K562 (cell line): ENCODE data around the gene DUSP16. TPM values are rescaled to one million over a fixed set of nuclear protein-coding genes. Genes with fewer than 3 reads are reported as not detected.

Experiments used
- ATAC-seq: fragments of 200-7000 bp; cut with Tn5 transposase; 3 replicates; pipeline ENCODE4 v1.9.1; 2020; ENCODE audit warnings: moderate library complexity
- BruUV-seq: library from RNA; stranded (reverse); fragments of 400-500 nt; replicated peaks from 2 replicates; lab custom pipeline; 2021; lab: Mats Ljungman, UMichigan
- CTCF ChIA-PET: fragments of 300-600 bp; formaldehyde crosslinking; extraction: SDS; loops from one replicate; lab custom pipeline; 2021; ENCODE audit warnings: low intra/inter-chr PET ratio; lab: Yijun Ruan, JAX
- POLR2A ChIA-PET: fragments of 300-600, 350-650 bp; sonication (Branson Sonifier 250); formaldehyde crosslinking; extraction: SDS; loops from one replicate; lab custom pipeline; 2021; ENCODE audit warnings: antibody characterized with exemption, inconsistent platforms; lab: Yijun Ruan, JAX
- DNase-seq, 4 experiments: peaks; one replicate each; pipeline versions ENCODE4 v3.0.0 to v3.0.0-alpha.2; 2011 to 2018; ENCODE audit warnings: low spot score in 3 of 4, mixed read lengths in 3 of 4; ENCODE audit errors: extremely low read depth in 1 of 4
- FAIRE-seq: peaks from 2 replicates; lab custom pipeline; 2011; peaks lifted over from hg19 to GRCh38; lab: Jason Lieb, UNC
- H2AFZ ChIP-seq: 2 replicates; pipeline ENCODE4 v1.6.0; 2011; ENCODE audit warnings: low read depth, low read length, control low read depth, inconsistent platforms
- H3K27ac ChIP-seq: fragments of 200-600 bp; 3 replicates; pipeline ENCODE4 v1.8.0; 2011; ENCODE audit warnings: low read depth, mild to moderate bottlenecking, control low read depth, inconsistent platforms, low read length, moderate library complexity, mixed read lengths; ENCODE audit errors: extremely low read depth
- H3K27me3 ChIP-seq, 2 experiments: fragments of 300-600 bp in 1 of 2; 2 replicates in 1 of 2; 3 replicates in 1 of 2; pipeline versions ENCODE4 v1.6.0 to v1.8.0; 2011; ENCODE audit warnings: inconsistent platforms in 2 of 2, low read length in 2 of 2, mild to moderate bottlenecking in 1 of 2, mixed read lengths in 1 of 2, moderate library complexity in 1 of 2; ENCODE audit not compliant: control insufficient read depth in 2 of 2, insufficient read depth in 2 of 2
- H3K36me3 ChIP-seq: fragments of 300-600 bp; 3 replicates; pipeline ENCODE4 v1.8.0; 2011; ENCODE audit warnings: mild to moderate bottlenecking, low read length, inconsistent platforms; ENCODE audit not compliant: control insufficient read depth, insufficient read depth
- H3K4me1 ChIP-seq, 2 experiments: fragments of 200-600 bp in 1 of 2; replicated peaks in 1 of 2; 2 replicates in 1 of 2; 3 replicates in 1 of 2; pipeline versions ENCODE4 v1.5.1 to v1.8.0; 2011; ENCODE audit warnings: inconsistent platforms in 2 of 2, low read length in 2 of 2, mild to moderate bottlenecking in 1 of 2, mixed read lengths in 1 of 2, moderate library complexity in 1 of 2; ENCODE audit not compliant: control insufficient read depth in 2 of 2, insufficient read depth in 2 of 2
- H3K4me2 ChIP-seq: 2 replicates; pipeline ENCODE4 v1.6.1; 2011; ENCODE audit warnings: low read length, control low read depth, inconsistent platforms, mixed read lengths; ENCODE audit not compliant: insufficient read depth
- H3K4me3 ChIP-seq: fragments of 200-600 bp; sonication (generic), shearing (Covaris generic); 2 replicates; pipeline ENCODE4 v1.5.1; 2016; ENCODE audit warnings: control low read depth, inconsistent platforms
- H3K79me2 ChIP-seq: fragments of 200-600 bp; 3 replicates; pipeline ENCODE4 v1.8.0; 2011; ENCODE audit warnings: low read length, inconsistent platforms; ENCODE audit not compliant: control insufficient read depth, insufficient read depth
- H3K9ac ChIP-seq, 2 experiments: 2 replicates each; pipeline versions ENCODE4 v1.6.0 to v1.6.1; 2011; ENCODE audit warnings: low read depth in 2 of 2, low read length in 2 of 2, control low read depth in 1 of 2, inconsistent platforms in 1 of 2, mild to moderate bottlenecking in 1 of 2, mixed read lengths in 1 of 2; ENCODE audit not compliant: insufficient read depth in 1 of 2
- H3K9me1 ChIP-seq: one replicate; pipeline ENCODE4 v1.6.0; 2011; ENCODE audit warnings: inconsistent platforms, mild to moderate bottlenecking, low read length, moderate library complexity; ENCODE audit not compliant: control insufficient read depth, insufficient read depth
- H3K9me3 ChIP-seq: replicated peaks from 2 replicates; pipeline ENCODE4 v1.5.1; 2011; ENCODE audit warnings: low read depth, low read length, inconsistent platforms; ENCODE audit not compliant: control insufficient read depth, insufficient read depth
- H4K20me1 ChIP-seq: replicated peaks from 2 replicates; pipeline ENCODE4 v1.6.1; 2011; ENCODE audit warnings: low read length, inconsistent platforms, mixed read lengths; ENCODE audit not compliant: control insufficient read depth, insufficient read depth
- BMI1 ChIP-seq: fragments of 150-350 bp; IDR thresholded peaks from 2 replicates; pipeline ENCODE4 v1.6.1; 2014; ENCODE audit warnings: low read length
- DEAF1 ChIP-seq: fragments of 450-650 bp; formaldehyde crosslinking; IDR thresholded peaks from 2 replicates; pipeline ENCODE4 v1.4.0; 2020; ENCODE audit warnings: mild to moderate bottlenecking, moderate library complexity
- ETV1 ChIP-seq: fragments of 450-650 bp; conservative IDR thresholded peaks from 2 replicates; pipeline ENCODE4 v1.6.1; 2016; ENCODE audit warnings: missing genetic modification characterization, control low read depth, low read depth, missing compliant biosample characterization
- FOS ChIP-seq: IDR thresholded peaks from 3 replicates; pipeline ENCODE4 v1.6.1; 2011; ENCODE audit not compliant: insufficient read length; ENCODE audit errors: extremely low read depth
- NR3C1 ChIP-seq: sonication (generic); formaldehyde crosslinking; IDR thresholded peaks from 2 replicates; pipeline ENCODE4 v1.8.1; 2022; ENCODE audit warnings: missing genetic modification reagents
- TCFL5 ChIP-seq: fragments of 250-450 bp; sonication (Bioruptor Pico); conservative IDR thresholded peaks from 2 replicates; pipeline ENCODE4 v1.6.1; 2021; ENCODE audit warnings: mild to moderate bottlenecking, moderate library complexity, matching md5 sums
- WHSC1 ChIP-seq: IDR thresholded peaks from one replicate; pipeline ENCODE4 v1.6.1; 2012; ENCODE audit warnings: low read length, control low read depth, inconsistent platforms
- WGBS: fragments of 100-300 bp; shearing (Covaris generic); methylation state at CpG from one replicate; pipeline ENCODE4 v1.1.6; 2016; ENCODE audit warnings: low coverage, mixed read lengths; ENCODE audit not compliant: insufficient coverage; ENCODE audit errors: missing lambda C conversion rate; 5-methylcytosine and 5-hydroxymethylcytosine counted together
- in situ Hi-C: fragments of 300-500 bp; cut with MboI; formaldehyde crosslinking; loops from 4 replicates; pipeline ENCODE4 v1.15.0; 2018; ENCODE audit warnings: inconsistent platforms, mixed read lengths
- intact Hi-C: fragments of 100-400 bp; cut with micrococcal nuclease; formaldehyde crosslinking; loops from 2 replicates; pipeline ENCODE4 v1.14.2; 2022
- polyA plus RNA-seq, 8 experiments: library from polyadenylated mRNA; depleted of rRNA in 4 of 8; stranded (reverse) in 5 of 8; unstranded in 3 of 8; fragments of >200 nt; fragmentation: Nextera tagmentation in 2 of 8; fragmentation: Illumina TruSeq in 1 of 8; extraction: Ambion mirVana in 2 of 8; extraction: Trizol in 1 of 8; gene quantifications; 2 replicates each; pipeline versions ENCODE4 v1.2.1 to v1.2.3, GENCODE V29; 2011 to 2014; ENCODE audit warnings: inconsistent platforms in 1 of 8, missing spikeins in 1 of 8
- total RNA-seq, 7 experiments: library from RNA; depleted of rRNA in 6 of 7; stranded (reverse); fragments of >200 nt in 6 of 7; fragmentation: Illumina TruSeq in 2 of 7; extraction: Trizol in 2 of 7; gene quantifications; 2 replicates each; pipeline versions ENCODE4 v1.2.1 to v1.2.3, GENCODE V29; 2011 to 2021; ENCODE audit warnings: low replicate concordance in 1 of 7
- TF ChIP-seq, protein P1 (sequence below): fragments of 450-650 bp; formaldehyde crosslinking; IDR thresholded peaks from 2 replicates; pipeline ENCODE4 v1.4.0; 2020; ENCODE audit warnings: mild to moderate bottlenecking, moderate library complexity

Gene DUSP16
- total and polyA plus RNA-seq, 9 of the 15 experiments (the other 6 are each of a cell fraction or from before 2014, with no cell fraction given), result 0.70 to 12.3 (median 5.7) TPM

GRCh38 chr12:12609692-12610091 is 47.0 kb upstream of the DUSP16 start:
- no peak for DNase-seq
- no TSS peak for BruUV-seq
- ChIA-PET POLR2A (no interaction called here), CTCF (no interaction called here)
- H3K27me3 ChIP-seq, result no peaks in the 10 kb centered on the region
- H3K27ac ChIP-seq, result no peak overlapping the region
- no peaks in the 10 kb centered on the region for H3K36me3 ChIP-seq
- H2AFZ ChIP-seq, result no peak overlapping the region
- in situ Hi-C loops (no loop called here), intact Hi-C loops (loop anchor here (5.0 kb wide), 2 partner anchors 47 to 93 kb away; partner anchors contain the start of gene DUSP16)
- no peak for ATAC-seq
- no peak overlapping the region for H3K9ac ChIP-seq
- no peak overlapping the region for H3K4me2 ChIP-seq
- H3K4me3 ChIP-seq, result no peak overlapping the region
- H4K20me1 ChIP-seq, result no peaks in the 10 kb centered on the region
- WGBS, result 80% methylated on average over 1 of the region's 3 CpGs
- H3K79me2 ChIP-seq, result no peaks in the 10 kb centered on the region
- no peak for FAIRE-seq
- no peaks in the 10 kb centered on the region for H3K9me3 ChIP-seq
- H3K9me1 ChIP-seq, result no peaks in the 10 kb centered on the region
- peaks cover 0 to 11% of the 10 kb centered on the region in 2 experiments; a peak in 3 of 5 replicates for H3K4me1 ChIP-seq
- no peak for TF ChIP-seq NR3C1 (CRISPR knock-in tag)
- TF ChIP-seq BMI1, result no peak
- TF ChIP-seq, protein P1, sequence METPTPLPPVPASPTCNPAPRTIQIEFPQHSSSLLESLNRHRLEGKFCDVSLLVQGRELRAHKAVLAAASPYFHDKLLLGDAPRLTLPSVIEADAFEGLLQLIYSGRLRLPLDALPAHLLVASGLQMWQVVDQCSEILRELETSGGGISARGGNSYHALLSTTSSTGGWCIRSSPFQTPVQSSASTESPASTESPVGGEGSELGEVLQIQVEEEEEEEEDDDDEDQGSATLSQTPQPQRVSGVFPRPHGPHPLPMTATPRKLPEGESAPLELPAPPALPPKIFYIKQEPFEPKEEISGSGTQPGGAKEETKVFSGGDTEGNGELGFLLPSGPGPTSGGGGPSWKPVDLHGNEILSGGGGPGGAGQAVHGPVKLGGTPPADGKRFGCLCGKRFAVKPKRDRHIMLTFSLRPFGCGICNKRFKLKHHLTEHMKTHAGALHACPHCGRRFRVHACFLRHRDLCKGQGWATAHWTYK (CRISPR knock-in tag), result no peak
- TF ChIP-seq DEAF1 (CRISPR knock-in tag), result no peak
- TF ChIP-seq ETV1, result no peak
- TF ChIP-seq WHSC1, result no peak
- no peak for TF ChIP-seq TCFL5 (CRISPR knock-in tag)
- no peak for TF ChIP-seq FOS
